HG02840 (cell line): Measurements from ENCODE around the gene CCNJL.
"Not testable (repeated sequence)": the region's sequence is repeated elsewhere in the genome, so short reads cannot be mapped to it uniquely, and the experiment has no call there.

Experiments used
- ATAC-seq: cut with Tn5 transposase; IDR thresholded peaks from one replicate; pipeline ENCODE4 v1.9.1; 2021; ENCODE audit warnings: mild to moderate bottlenecking, moderate library complexity, moderate number of reproducible peaks; ENCODE audit not compliant: unreplicated experiment, low FRiP score

Gene CCNJL

GRCh38 chr5:160266752-160267345, 45.5 kb downstream of the CCNJL start:
- ATAC-seq: no peak

- no peak for ATAC-seq
These were observed 46.3 kb downstream of the CCNJL start for GRCh38 chr5:160266044-160266443.

GRCh38 chr5:160263326-160263855, 49.0 kb downstream of the CCNJL start:
- no peak for ATAC-seq

- ATAC-seq: no peak
These were observed 50.0 kb downstream of the CCNJL start for GRCh38 chr5:160262151-160263074.

GRCh38 chr5:160260881-160261815, 51.2 kb downstream of the CCNJL start:
- ATAC-seq: no peak

GRCh38 chr5:160260006-160260775, 52.2 kb downstream of the CCNJL start:
- ATAC-seq: no peak

- no peak for ATAC-seq
These were observed 53.0 kb downstream of the CCNJL start for GRCh38 chr5:160259341-160259740.

GRCh38 chr5:160254706-160255105, 57.7 kb downstream of the CCNJL start:
- ATAC-seq: no peak

GRCh38 chr5:160253441-160253840, 58.9 kb downstream of the CCNJL start:
- no peak for ATAC-seq

GRCh38 chr5:160252916-160253315, 59.4 kb downstream of the CCNJL start:
- no peak for ATAC-seq

- no peak for ATAC-seq
These were observed 60.8 kb downstream of the CCNJL start for GRCh38 chr5:160251406-160252155.

GRCh38 chr5:160250826-160251225, 61.5 kb downstream of the CCNJL start:
- no peak for ATAC-seq

GRCh38 chr5:160250226-160250625, 62.1 kb downstream of the CCNJL start:
- no peak for ATAC-seq

- ATAC-seq: not testable (repeated sequence)
These were observed 62.8 kb downstream of the CCNJL start for GRCh38 chr5:160249570-160249969.

- ATAC-seq: no peak
These were observed 66.8 kb downstream of the CCNJL start for GRCh38 chr5:160245506-160246086.

- no peak for ATAC-seq
These were observed 70.2 kb downstream of the CCNJL start for GRCh38 chr5:160242145-160242544.

GRCh38 chr5:160240350-160240749, 72.0 kb downstream of the CCNJL start:
- no peak for ATAC-seq

GRCh38 chr5:160237571-160238093, 74.7 kb downstream of the CCNJL start:
- ATAC-seq: no peak
